SU-DHL-6 (cell line): ENCODE data around the gene RORC.

Experiments
- H2AFZ ChIP-seq: fragments of 200-600 bp; sonication (generic); 2 replicates; pipeline ENCODE4 v1.6.1; 2014; ENCODE audit warnings: low read depth, mild to moderate bottlenecking, moderate library complexity, mixed read lengths, antibody characterized with exemption, low read length; ENCODE audit not compliant: severe bottlenecking
- H3F3A ChIP-seq: fragments of 200-600 bp; shearing (Covaris generic); 2 replicates; pipeline ENCODE4 v1.6.0; 2016; ENCODE audit warnings: antibody characterized with exemption, mild to moderate bottlenecking; ENCODE audit not compliant: insufficient read depth
- H3K27ac ChIP-seq: fragments of 200-600 bp; sonication (generic); 2 replicates; pipeline ENCODE4 v1.5.1; 2016; ENCODE audit warnings: low read depth, mild to moderate bottlenecking, low read length, moderate library complexity, mixed read lengths
- H3K27me3 ChIP-seq: fragments of 200-600 bp; sonication (generic), shearing (Covaris generic); 2 replicates; pipeline ENCODE4 v1.6.0; 2014; ENCODE audit warnings: mild to moderate bottlenecking, low read length
- H3K36me3 ChIP-seq: fragments of 200-600 bp; sonication (generic); 2 replicates; pipeline ENCODE4 v1.6.1; 2014; ENCODE audit warnings: mild to moderate bottlenecking, low read length, mixed read lengths
- H3K4me2 ChIP-seq: fragments of 300-600, 200-600 bp; shearing (Covaris generic), sonication (generic); 2 replicates; pipeline ENCODE4 v1.6.0; 2014; ENCODE audit warnings: low read length, low read depth, mild to moderate bottlenecking; ENCODE audit not compliant: poor library complexity, severe bottlenecking
- H3K4me3 ChIP-seq: fragments of 200-600 bp; sonication (generic); 2 replicates; pipeline ENCODE4 v1.5.1; 2014; ENCODE audit warnings: antibody characterized with exemption, low read length, mild to moderate bottlenecking, mixed read lengths; ENCODE audit not compliant: insufficient read depth, poor library complexity, severe bottlenecking
- H3K79me2 ChIP-seq: fragments of 200-600 bp; sonication (generic); 2 replicates; pipeline ENCODE4 v1.6.1; 2014; ENCODE audit warnings: mild to moderate bottlenecking, low read length, moderate library complexity; ENCODE audit not compliant: insufficient read depth
- H3K9ac ChIP-seq: fragments of 200-600 bp; sonication (generic); 2 replicates; pipeline ENCODE4 v1.7.0; 2014; ENCODE audit warnings: mild to moderate bottlenecking, low read length
- H3K9me2 ChIP-seq: fragments of 200-600 bp; sonication (generic); replicated peaks from 2 replicates; pipeline ENCODE4 v1.6.1; 2014; ENCODE audit warnings: low read length; ENCODE audit not compliant: insufficient read depth
- H3K9me3 ChIP-seq: fragments of 200-600 bp; sonication (generic); 2 replicates; pipeline ENCODE4 v1.6.1; 2014; ENCODE audit warnings: low read length, mixed read lengths; ENCODE audit not compliant: insufficient read depth
- H4K20me1 ChIP-seq: fragments of 200-600 bp; sonication (generic); 2 replicates; pipeline ENCODE4 v1.6.1; 2014; ENCODE audit warnings: low read depth, mild to moderate bottlenecking, antibody characterized with exemption, low read length, moderate library complexity, mixed read lengths
- EZH2phosphoT487 ChIP-seq: fragments of 200-600 bp; sonication (generic), shearing (Covaris generic); conservative IDR thresholded peaks from 2 replicates; pipeline ENCODE4 v1.6.1; 2018; ENCODE audit warnings: mild to moderate bottlenecking, antibody characterized with exemption, low read length, moderate library complexity, mixed read lengths
- TF ChIP-seq, protein P1 (sequence below): fragments of 200-600 bp; sonication (generic); IDR thresholded peaks from one replicate; pipeline ENCODE4 v1.5.1; 2017; ENCODE audit warnings: antibody characterized with exemption, mild to moderate bottlenecking, low read length, moderate library complexity; ENCODE audit not compliant: insufficient read depth, poor library complexity, severe bottlenecking

The RORC gene

DNA sequence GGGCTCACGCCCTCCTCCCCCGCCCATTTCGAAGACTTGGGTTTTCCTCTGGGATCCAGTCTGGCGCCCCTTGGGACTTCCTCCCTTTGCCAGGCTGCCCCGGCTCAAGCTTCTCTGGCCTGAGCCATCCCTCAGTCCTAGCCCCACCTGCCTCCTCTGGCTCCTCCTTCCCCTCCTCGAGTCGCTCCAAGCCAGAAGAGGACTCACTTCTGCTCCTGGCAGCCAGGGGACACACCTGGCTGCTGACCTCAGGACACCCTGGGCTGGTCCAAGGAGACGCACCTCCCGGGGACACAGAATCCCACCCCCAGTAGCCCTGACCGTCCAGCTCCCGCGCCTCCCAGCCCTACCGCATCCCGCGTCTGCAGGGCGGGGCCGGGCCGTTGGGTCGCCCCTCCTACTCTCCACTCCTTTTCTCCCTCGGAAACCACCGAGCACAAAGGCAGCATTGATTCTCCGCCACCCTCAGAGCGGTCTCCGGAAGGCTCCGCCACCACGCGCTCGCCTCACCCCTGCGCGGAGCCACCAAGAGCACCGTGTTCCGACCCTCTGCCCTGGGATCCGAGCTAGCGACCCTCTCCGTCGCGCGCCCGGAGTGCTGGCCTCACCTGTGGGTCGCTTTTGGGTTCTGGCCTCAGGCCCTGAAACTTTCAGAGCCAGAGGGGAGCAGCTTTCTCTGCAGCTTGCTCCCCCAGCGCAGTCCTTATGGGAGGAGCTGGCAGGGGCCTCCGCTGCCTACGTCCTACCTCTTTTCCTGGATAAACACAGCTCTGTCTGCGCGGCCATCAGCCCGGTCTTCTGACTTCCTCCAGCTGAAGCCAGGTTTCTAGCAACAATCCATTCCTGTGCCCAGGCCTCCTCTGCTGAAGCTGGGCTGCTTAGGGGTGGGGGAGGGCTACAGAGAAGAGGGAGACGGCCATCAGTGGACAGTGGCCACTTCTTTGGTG lies 8.1 kb upstream of the RORC start, which contains the start of gene C2CD4D:
Gene C2CD4D, minus strand, starts transcription at position 364 of the 947 bp plus-strand sequence. CDS start 831 bp downstream, outside the sequence.
- Histone ChIP-seq H3K9ac (no peak within 1 kb of the TSS), H3K4me3 (no peak within 1 kb of the TSS), H3K79me2 (no peaks in the 10 kb centered on the region), H4K20me1 (no peaks in the 10 kb centered on the region), H3F3A (no peaks in the 10 kb centered on the region), H3K4me2 (no peak within 1 kb of the TSS), H2AFZ (no peak within 1 kb of the TSS), H3K36me3 (no peaks in the 10 kb centered on the region), H3K27ac (no peak within 1 kb of the TSS), H3K27me3 (no peaks in the 10 kb centered on the region), H3K9me2 (no peaks in the 10 kb centered on the region), H3K9me3 (no peaks in the 10 kb centered on the region)
- TF ChIP-seq, protein P1, sequence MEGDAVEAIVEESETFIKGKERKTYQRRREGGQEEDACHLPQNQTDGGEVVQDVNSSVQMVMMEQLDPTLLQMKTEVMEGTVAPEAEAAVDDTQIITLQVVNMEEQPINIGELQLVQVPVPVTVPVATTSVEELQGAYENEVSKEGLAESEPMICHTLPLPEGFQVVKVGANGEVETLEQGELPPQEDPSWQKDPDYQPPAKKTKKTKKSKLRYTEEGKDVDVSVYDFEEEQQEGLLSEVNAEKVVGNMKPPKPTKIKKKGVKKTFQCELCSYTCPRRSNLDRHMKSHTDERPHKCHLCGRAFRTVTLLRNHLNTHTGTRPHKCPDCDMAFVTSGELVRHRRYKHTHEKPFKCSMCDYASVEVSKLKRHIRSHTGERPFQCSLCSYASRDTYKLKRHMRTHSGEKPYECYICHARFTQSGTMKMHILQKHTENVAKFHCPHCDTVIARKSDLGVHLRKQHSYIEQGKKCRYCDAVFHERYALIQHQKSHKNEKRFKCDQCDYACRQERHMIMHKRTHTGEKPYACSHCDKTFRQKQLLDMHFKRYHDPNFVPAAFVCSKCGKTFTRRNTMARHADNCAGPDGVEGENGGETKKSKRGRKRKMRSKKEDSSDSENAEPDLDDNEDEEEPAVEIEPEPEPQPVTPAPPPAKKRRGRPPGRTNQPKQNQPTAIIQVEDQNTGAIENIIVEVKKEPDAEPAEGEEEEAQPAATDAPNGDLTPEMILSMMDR: no peak
- no peak for TF ChIP-seq EZH2phosphoT487

DNA sequence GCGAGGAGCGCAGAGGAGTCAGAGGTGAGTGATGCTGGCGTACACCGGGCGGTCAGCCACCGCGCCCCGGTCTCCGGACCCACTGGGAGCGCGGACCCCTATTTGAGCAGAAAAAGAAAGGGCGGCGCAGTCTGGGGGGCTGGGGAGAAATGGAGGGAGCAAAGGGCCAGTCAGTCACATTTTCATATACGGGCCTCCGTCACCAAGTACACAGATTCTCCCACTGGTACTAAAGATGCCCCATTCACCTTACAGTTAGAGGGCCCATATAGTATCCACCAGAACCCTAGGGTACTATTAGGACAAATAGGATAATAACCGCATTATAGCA lies 7.4 kb upstream of the RORC start:
- TF ChIP-seq, protein P1: no peak
- TF ChIP-seq EZH2phosphoT487: no peak
- Histone ChIP-seq H3K79me2 (no peaks in the 10 kb centered on the region), H3K4me3 (no peak overlapping the region), H3K36me3 (no peaks in the 10 kb centered on the region), H3K9ac (no peak overlapping the region), H4K20me1 (no peaks in the 10 kb centered on the region), H3K27ac (no peak overlapping the region), H3K27me3 (no peaks in the 10 kb centered on the region), H2AFZ (no peak overlapping the region), H3K9me2 (no peaks in the 10 kb centered on the region), H3K9me3 (no peaks in the 10 kb centered on the region), H3F3A (no peaks in the 10 kb centered on the region), H3K4me2 (no peak overlapping the region)

DNA sequence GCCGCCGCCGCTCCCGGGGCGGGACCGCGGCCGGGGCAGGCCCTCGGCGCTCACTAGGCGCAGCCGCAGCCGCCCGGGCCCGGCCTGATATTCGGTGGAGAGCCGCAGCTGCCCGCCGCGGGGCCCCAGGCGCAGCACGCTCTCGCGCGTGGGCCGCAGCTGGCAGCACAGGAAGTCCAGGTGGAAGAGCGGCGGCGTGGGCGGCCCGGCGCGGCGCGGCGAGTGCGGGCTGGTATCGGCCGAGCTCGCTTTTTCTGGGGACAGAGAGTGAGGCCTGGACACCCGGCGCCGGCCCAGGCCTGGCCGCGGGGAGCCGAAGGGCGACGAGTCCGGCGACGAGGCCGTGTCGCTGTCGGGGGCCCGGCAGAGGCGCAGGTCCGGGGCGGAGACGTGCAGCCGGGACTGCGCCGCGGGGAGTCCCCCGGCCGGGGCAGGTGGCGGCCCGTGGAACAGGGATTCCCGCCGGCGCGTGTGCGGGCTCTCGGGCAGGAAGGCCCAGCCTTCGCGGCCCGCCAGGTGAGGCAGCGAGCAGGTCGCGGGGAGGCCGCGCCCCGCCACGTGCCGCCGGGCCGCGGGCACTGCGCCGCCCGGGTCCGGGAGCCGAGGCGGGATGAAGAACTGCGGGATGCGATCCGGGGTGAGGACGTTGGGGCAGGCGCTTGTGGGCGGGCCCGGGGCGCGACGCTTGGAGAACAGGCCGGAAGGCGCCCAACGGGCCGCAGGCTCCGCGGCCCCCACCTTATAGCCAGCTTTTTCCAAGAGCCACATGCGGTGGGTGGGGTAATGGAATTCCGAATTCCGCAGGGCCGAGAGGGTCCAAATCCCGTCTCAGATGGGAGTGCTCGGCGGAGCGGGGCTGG lies 6.8 kb upstream of the RORC start:
- no peaks in the 10 kb centered on the region for H3K36me3 ChIP-seq

More for the DNA sequence above, 6.8 kb upstream of the RORC start:
- no peaks in the 10 kb centered on the region for H3K79me2 ChIP-seq
- H3F3A ChIP-seq: no peaks in the 10 kb centered on the region
- H3K4me3 ChIP-seq: no peak overlapping the region
- TF ChIP-seq, protein P1: no peak
- TF ChIP-seq EZH2phosphoT487: 0 out of 2 replicates have a peak, but pooled peaks have one; percentile 72
- H4K20me1 ChIP-seq: no peaks in the 10 kb centered on the region
- no peak overlapping the region for H3K27ac ChIP-seq
- H3K9me2 ChIP-seq: no peaks in the 10 kb centered on the region
- H3K4me2 ChIP-seq: no peak overlapping the region
- no peak overlapping the region for H2AFZ ChIP-seq
- H3K27me3 ChIP-seq: no peaks in the 10 kb centered on the region
- no peaks in the 10 kb centered on the region for H3K9me3 ChIP-seq
- no peak overlapping the region for H3K9ac ChIP-seq
